Type B pancreatic cell (in vitro differentiated cells): ENCODE results near the gene DNAJB2. TPM values are rescaled to one million over a fixed set of nuclear protein-coding genes. Genes with fewer than 3 reads are reported as not detected.

Source experiments
- DNase-seq: peaks from one replicate; pipeline ENCODE4 v3.0.0; 2021; ENCODE audit warnings: mixed read lengths; ENCODE audit not compliant: unreplicated experiment; ENCODE audit errors: extremely low spot score
- H3K27ac Mint-ChIP-seq: 2 replicates; pipeline ENCODE4 v1.8.0; 2021; ENCODE audit warnings: mild to moderate bottlenecking, mixed read lengths
- H3K27me3 Mint-ChIP-seq: 2 replicates; pipeline ENCODE4 v1.8.0; 2021; ENCODE audit warnings: mixed read lengths
- H3K36me3 Mint-ChIP-seq: 2 replicates; pipeline ENCODE4 v1.8.0; 2021; ENCODE audit warnings: mixed read lengths
- H3K4me1 Mint-ChIP-seq: one replicate; pipeline ENCODE4 v1.8.0; 2021; ENCODE audit warnings: mixed read lengths; ENCODE audit not compliant: unreplicated experiment
- H3K4me3 Mint-ChIP-seq: 2 replicates; pipeline ENCODE4 v1.8.0; 2021; ENCODE audit warnings: mild to moderate bottlenecking, mixed read lengths
- H3K9me3 Mint-ChIP-seq: 2 replicates; pipeline ENCODE4 v1.8.0; 2021; ENCODE audit warnings: mixed read lengths
- total RNA-seq: library from RNA; stranded (reverse); gene quantifications from 2 replicates; pipeline ENCODE4 v1.2.1, GENCODE V29; 2021; ENCODE audit warnings: low replicate concordance
- TF ChIP-seq, protein P1 (sequence below): fragments of 200-600 bp; sonication (generic); conservative IDR thresholded peaks from 2 replicates; pipeline ENCODE4 v1.5.0; 2021; ENCODE audit warnings: antibody characterized with exemption, mild to moderate bottlenecking

Gene DNAJB2
- total RNA-seq, 1 donor from 2014 or later: 68.5 TPM

DNA sequence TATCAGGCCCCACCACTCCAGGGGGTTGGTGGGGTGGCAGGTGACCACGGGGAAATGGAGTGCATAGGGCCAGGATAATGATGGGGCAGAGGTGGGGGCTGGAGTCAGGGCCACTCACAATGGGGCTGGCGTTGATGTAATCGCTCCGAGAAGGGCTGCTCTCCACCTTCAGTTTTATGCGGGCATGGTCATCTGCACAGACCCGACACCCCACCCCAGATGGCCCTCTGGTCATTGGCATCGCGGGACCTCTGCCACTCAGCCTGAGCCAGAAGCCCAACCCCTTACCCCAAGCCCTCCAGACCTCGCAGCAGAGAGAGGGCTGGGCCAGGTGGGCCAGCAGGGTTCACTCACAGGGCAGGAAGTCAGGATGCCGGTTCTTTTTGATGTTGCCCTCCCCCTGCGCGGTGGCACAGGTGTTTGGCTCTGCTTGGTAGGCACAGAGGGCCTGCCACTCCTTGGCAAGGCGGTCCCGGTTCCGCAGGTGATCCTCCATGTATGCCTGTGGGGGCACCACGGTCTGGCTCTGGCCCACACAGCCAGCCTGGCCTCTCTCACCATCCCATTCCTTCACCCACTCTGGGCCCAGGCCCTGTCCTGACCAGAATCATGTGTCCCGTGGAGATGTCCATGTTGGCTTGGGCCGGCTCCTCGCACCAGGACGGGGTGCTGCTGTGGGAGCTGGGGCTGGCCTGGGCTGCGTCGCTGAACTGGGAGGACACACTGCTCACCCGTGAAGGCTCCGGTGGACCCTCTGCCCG, 17.6 kb downstream of the DNAJB2 start:
- H3K27me3 Mint-ChIP-seq: peaks cover 64% of the 10 kb centered on the region
- no peak overlapping the region for H3K4me3 Mint-ChIP-seq
- no peaks in the 10 kb centered on the region for H3K36me3 Mint-ChIP-seq
- H3K9me3 Mint-ChIP-seq: no peaks in the 10 kb centered on the region
- TF ChIP-seq, protein P1, sequence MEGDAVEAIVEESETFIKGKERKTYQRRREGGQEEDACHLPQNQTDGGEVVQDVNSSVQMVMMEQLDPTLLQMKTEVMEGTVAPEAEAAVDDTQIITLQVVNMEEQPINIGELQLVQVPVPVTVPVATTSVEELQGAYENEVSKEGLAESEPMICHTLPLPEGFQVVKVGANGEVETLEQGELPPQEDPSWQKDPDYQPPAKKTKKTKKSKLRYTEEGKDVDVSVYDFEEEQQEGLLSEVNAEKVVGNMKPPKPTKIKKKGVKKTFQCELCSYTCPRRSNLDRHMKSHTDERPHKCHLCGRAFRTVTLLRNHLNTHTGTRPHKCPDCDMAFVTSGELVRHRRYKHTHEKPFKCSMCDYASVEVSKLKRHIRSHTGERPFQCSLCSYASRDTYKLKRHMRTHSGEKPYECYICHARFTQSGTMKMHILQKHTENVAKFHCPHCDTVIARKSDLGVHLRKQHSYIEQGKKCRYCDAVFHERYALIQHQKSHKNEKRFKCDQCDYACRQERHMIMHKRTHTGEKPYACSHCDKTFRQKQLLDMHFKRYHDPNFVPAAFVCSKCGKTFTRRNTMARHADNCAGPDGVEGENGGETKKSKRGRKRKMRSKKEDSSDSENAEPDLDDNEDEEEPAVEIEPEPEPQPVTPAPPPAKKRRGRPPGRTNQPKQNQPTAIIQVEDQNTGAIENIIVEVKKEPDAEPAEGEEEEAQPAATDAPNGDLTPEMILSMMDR: no peak
- no peak for DNase-seq
- H3K4me1 Mint-ChIP-seq: no peaks in the 10 kb centered on the region
- no peak overlapping the region for H3K27ac Mint-ChIP-seq

DNA sequence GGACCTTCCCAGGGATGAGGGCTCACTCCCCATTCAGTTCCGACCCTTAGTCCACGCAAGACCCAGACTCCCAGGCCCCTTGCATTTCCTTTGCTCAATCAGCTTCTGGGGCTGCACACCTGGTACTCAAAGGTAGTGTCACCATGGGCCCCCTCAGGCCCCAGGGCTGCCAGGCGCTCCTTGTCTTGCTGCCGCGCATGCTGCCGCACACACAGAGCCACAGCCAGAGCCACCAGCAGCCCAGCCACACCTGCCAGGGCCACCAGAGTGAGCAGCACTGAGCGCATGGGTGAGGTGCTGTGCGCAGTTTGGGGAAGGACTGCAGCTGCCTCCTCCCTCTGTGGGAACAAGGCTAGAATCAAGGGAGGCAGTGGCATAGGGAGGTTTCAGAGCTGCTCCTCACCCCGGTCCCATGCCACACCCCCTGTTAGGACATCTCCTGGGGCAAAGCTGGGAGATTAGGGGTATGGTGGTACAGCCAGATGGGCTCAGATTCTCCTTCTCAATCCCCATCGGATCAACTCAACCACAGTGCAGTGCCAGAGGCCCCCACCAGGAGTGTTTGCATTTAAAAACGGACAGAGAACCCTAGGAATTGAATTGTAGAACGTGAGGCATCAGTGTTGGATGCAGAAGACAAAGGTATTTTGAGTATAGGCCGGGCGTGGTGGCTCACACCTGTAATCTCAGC, 18.7 kb downstream of the DNAJB2 start:
- DNase-seq: peak; percentile 53
- no peak overlapping the region for H3K4me3 Mint-ChIP-seq
- TF ChIP-seq, protein P1: no peak
- H3K4me1 Mint-ChIP-seq: no peaks in the 10 kb centered on the region
- no peak overlapping the region for H3K27ac Mint-ChIP-seq
- H3K36me3 Mint-ChIP-seq: no peaks in the 10 kb centered on the region
- H3K27me3 Mint-ChIP-seq: peaks cover 70% of the 10 kb centered on the region
- H3K9me3 Mint-ChIP-seq: no peaks in the 10 kb centered on the region

DNA sequence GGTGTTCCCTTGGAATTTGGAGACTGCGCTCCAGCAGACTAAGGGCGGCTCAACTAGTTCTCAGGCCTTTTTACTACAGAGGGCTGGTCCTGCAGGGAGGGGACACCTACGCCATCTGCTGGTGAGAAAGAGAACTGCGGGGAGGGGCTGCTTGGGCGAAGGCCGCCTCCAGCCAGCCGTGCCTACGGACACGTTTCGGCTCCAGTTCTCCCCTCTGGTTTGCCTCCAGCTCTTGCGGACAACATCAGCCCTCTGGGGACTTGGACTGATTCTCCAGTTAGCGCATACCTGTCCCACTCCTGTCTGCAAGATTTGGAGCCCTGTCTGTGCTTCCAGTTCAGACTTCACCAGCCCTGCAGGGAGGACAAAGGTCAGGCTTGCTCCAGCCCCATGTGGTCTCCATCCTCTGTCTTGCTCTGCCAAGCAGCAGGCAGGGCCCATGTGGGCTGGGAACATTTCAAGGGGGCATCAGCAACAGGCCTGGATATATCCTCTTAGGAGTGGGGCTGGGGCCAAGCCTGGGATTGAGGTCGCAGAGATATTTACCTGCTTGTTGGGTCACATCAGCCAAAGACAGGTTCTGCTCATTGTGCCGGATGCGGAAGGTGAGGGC, 19.7 kb downstream of the DNAJB2 start:
- H3K4me3 Mint-ChIP-seq: no peak overlapping the region
- H3K9me3 Mint-ChIP-seq: no peaks in the 10 kb centered on the region
- no peaks in the 10 kb centered on the region for H3K4me1 Mint-ChIP-seq
- peak; percentile 92 for DNase-seq
- TF ChIP-seq, protein P1: peak; percentile 89
- no peaks in the 10 kb centered on the region for H3K36me3 Mint-ChIP-seq
- H3K27me3 Mint-ChIP-seq: peaks cover 73% of the 10 kb centered on the region
- H3K27ac Mint-ChIP-seq: no peak overlapping the region

DNA sequence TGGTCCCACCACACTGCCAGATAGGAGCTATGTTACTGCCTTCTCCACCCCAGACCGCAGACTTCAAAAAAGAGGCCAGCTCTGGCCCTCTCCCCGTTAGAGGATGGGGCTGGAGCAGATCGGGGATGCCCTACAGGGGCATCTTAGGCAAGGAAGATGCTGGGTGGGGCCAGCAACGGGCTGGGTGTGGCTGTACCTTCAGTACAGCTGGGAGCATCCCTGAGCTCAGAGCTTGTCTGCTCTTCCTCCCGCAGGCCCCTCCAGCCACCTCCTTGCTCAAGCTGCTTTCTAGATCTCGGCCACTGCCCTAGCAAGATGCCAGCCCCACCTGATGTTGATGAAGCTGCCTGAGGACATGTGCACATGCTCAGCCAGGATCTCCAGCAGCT, 20.2 kb downstream of the DNAJB2 start:
- no peaks in the 10 kb centered on the region for H3K4me1 Mint-ChIP-seq
- no peak overlapping the region for H3K4me3 Mint-ChIP-seq
- no peaks in the 10 kb centered on the region for H3K36me3 Mint-ChIP-seq
- no peak overlapping the region for H3K27ac Mint-ChIP-seq
- peaks cover 77% of the 10 kb centered on the region for H3K27me3 Mint-ChIP-seq
- TF ChIP-seq, protein P1: no peak
- no peaks in the 10 kb centered on the region for H3K9me3 Mint-ChIP-seq
- no peak for DNase-seq

DNA sequence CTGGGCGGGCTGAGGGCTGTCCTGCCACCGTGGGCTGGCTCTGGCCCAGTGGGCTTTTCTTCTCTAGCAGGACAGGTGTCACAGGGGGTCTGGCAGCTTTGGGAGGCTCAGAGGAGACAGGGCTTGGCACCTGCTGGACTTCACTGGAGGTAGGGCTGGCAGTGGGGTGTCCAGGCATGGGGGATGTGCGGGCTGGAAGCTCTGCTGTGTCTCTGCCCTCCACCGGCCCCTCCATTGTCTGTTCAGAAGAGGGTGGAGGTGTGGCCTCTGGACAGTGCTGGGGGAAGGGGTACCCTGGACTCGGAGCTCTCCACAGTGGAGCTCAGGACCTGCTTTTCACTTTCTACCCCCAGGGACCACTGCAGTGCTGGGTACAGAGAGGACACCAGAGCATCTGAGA, 20.9 kb downstream of the DNAJB2 start:
- H3K4me3 Mint-ChIP-seq: no peak overlapping the region
- H3K36me3 Mint-ChIP-seq: no peaks in the 10 kb centered on the region
- no peaks in the 10 kb centered on the region for H3K9me3 Mint-ChIP-seq
- H3K27me3 Mint-ChIP-seq: peaks cover 83% of the 10 kb centered on the region
- TF ChIP-seq, protein P1: no peak
- H3K4me1 Mint-ChIP-seq: no peaks in the 10 kb centered on the region
- no peak overlapping the region for H3K27ac Mint-ChIP-seq
- DNase-seq: no peak
